Activated CD4-positive, alpha-beta T cell treated with anti-CD3 and anti-CD28 coated beads, Interleukin-2, amount 50 U/mL, for 4 hours (primary cell): ENCODE results near the gene CARD16.
"Not testable (repeated sequence)": the region's sequence is repeated elsewhere in the genome, so short reads cannot be mapped to it uniquely, and the experiment has no call there.

ENCODE experiments used
- DNase-seq, 2 experiments: peaks; one replicate each; pipeline ENCODE4 v3.0.0-alpha.2; 2020

The CARD16 gene

DNA sequence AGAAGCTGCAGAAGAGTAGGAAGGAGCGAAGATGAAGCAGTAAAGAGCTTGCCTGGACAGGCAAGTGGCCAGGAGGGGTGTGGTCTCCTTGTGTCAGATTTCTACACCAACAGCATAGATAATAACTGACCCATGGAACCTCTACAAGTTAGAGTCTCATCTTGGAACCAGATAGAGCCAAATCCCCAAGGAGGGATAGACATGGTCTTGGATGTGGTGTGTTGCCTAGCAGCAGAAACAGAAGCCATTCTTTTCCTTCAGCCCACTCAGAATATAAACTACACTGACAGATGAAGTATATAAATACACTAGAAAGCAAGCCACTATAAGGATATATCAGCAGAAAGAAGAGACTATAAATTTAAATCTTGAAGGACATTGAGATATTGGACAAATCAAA, 4.3 kb upstream of the CARD16 start:
- no peak for DNase-seq

DNA sequence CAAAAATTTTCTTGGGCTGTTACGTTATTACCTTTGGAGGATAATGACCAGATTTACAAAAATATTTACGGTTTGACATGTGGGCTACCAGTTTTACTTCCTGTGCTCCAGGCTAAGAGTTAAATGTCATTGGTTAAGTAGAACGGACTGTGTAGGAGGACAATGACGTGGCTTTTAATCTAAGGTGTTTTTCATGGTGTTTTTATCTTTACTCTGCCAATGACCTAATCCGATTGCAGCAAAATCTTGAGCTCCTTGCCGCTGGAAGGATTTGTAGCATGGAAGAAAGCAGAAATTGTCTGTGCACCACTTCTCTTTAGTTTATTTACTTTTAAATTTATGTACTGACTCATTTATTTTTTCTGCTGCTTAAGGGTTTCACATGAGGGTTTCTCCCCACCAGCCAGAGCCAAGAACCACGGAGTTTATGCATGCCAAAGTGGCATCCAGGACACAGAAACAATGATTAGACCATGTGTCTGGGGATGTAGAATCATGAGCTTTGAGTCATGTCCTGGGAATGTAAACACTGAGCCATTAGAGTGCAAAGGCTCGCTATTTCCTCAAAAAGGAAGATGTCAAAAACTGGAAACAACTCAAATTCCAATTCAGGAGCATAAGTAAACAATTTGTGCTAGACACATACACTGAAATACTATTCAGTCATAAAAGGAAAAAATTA, 1.9 kb upstream of the CARD16 start:
- DNase-seq = no peak

DNA sequence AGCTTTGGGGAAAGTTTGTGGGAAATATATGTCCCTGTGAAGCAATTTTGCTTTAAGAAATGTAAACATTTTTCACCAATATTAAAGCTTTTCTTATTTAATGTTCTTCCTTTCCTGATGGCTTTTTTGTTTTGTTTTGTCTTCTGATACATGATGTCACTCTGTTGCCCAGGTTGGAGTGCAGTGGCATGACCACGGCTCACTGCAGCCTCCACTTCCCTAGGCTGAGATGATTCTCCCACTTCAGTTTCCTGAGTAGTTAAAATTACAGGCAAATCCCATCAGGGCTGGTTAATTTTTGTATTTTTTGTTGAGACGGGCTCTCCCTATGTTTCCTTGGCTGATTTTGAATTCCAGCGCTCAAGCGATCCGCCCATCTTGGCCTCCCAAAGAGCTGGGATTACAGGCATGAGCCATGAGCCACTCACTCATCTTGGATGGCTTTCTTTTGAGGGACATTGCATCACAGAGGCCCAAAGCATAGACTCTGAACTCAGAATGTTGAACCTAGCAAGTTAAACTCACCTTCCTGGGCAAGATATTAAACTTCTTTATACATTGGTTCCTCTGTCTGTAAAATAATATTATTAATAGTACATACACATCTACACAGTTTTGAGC, 651 bp upstream of the CARD16 start:
- DNase-seq = no peak

DNA sequence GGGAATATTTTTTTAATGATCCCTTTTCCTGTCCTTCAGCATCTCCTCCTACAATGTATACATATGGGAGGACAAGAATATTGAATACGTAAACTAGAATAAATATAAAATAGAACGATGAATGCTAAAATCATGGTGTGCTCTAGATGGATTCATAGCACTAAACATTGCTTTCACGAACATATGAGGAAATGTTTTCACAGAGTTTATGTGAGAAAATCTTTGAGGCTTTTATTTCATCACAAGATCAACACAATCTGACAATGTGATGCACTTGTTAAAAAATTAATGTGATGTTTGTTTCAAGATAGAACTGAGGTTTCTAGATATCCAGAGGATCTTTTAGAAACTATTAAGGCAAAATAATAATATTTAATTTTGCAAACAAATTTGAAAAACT, 3.0 kb downstream of the CARD16 start:
- no peak for DNase-seq

DNA sequence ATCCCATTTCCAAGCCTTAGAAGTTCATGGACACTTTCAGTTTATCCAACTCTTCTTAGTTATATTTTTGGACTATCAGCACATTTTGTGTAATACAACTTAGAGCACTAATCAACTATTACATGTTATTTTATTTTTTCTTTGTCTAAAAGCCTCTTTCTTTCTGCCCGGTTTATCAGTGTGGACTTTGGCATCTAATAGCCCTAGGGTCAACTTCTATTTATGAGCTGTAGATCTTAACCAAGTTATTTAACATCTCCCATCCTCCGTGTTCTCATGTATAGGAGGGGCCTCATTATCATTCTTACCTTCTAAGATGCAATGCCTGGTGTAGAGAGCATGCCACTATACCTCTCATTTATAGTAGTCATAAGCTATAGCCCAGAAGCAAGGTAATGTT, 4.4 kb downstream of the CARD16 start:
- no peak for DNase-seq

DNA sequence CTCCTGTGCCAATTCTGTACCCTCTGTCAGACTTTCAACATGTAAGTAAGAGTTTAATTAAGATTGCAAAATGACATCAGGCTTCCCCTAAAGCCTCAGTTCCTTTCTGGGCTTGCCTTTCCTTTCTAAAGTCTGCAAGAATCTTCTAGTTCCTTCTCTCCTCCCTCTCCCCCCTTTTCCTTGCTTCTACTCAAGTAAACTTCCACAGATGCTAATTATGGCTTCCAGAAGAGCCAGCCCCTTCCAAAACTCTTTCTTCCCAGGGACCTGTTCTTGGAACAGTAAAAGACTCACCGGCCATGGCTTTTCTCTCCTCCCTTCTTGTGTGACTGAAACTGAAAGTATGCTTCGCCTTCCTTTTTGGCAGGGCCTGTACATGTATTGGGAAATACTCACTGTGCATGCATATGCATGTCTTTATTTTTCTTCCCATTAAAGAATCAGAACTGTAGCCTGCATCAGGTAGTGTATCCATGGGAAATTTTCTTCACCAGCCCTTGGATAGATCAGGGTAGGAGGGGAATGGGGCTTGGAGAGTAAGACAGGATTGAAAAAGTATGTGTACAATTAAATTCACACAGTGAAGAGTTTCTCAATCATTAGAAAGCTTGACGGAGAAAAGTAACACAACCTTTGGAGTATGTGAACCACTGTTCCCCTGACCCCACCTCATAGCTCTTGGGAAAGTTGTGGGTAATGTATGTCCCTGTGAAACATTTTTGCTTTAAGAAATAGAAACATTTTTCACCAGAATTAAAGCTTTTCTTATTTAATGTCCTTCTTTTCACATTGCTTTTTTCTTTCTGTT, 10.1 kb downstream of the CARD16 start, which contains the start of gene CASP1:
Gene CASP1 (minus strand): TSS at position 332 of the 808 bp plus-strand sequence. CDS start 31 bp downstream, at position 301.
- DNase-seq = peak; percentile 9 to 16

DNA sequence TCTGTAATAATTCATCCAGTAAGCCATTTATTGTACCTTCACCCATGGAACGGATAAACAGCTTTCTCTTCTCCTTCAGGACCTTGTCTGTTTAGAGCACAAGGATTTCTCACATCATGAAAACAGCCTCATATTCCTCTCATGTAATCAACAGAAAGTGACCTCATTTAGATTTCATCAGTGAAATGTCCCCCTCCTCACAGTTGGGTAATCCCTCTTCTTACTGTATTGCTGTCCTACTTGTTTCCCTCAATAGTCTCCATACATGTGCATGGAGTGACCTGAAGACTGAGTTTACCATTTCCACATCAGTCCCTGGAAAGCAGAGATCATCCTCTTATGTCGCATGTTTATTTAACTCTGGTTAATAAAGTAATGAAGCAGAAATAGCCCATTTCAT, 10.7 kb downstream of the CARD16 start:
- DNase-seq = not testable (repeated sequence)

DNA sequence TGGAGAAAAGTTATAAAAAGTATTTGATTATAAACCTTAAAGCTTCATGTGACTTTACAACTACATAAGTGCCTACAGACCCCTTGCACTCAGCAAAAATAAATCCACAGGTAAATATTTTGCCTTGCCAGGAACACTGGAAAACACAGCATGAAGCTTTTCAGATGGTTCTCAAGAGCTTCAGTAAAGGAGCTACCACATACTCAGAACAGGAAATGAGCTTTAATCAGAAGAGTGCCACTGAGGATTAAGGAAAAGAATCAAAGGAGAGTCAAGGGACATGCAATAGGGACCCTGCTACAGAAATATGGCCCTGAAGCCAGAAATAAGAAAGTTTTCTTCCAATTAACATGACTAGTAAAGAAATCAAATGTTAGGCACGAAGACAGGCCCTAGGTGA, 11.4 kb downstream of the CARD16 start:
- no peak for DNase-seq

DNA sequence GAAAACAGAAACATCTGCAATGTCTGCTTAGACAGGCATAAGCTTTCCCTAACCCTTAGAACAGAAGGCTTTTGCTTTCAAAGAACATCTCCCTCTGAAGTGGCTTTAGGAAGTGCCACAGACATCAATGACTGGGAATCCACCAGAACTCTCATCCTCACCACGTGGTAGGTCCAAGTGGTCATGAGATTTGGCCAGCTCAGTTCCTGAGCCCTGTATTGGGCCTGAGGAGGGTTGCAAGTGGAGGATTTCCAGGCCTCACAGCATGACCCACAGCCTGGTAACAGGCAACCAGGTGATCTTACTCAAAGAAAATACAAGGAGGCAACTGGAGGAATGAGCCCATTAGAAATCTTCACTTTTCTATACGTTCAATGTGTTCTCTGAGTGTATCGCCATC, 11.8 kb downstream of the CARD16 start:
- DNase-seq = no peak

DNA sequence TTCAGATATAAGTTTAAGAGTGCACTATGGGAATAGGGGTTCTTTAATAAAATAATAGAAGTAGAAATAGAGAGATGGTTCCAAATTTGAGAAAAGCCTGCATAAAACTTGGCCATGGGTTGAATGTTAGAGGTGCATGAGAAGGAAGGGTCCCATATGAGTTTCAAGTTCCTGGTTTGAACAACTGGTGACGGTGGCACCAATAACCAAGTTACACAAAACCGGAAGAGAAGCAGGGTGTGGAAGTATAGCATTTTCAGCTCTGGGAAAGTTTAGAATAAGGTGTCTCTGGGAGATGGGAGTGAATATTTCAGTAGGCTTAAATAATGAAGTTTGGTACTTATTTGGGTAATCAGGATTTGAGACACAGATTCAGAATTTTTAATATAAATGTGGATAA, 12.6 kb downstream of the CARD16 start:
- no peak for DNase-seq

DNA sequence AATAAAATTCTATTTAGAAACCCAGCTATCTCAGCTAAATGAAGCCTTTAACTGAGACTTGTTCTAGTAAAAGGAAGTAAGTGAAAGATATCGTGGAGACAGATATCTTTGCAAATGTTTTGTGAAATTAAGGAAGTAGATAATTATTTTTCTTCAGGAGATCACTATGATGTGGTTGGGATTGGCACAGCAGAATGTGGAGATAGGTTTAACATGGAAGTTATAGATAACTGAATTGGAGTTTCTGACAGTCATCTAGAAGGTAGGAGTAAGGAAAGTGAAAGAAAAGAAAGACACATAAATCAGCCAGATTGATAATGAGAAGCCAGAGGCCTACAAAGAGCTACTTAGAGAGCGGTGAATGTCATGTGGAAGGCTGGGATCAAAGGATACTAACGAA, 17.5 kb downstream of the CARD16 start:
- no peak for DNase-seq

DNA sequence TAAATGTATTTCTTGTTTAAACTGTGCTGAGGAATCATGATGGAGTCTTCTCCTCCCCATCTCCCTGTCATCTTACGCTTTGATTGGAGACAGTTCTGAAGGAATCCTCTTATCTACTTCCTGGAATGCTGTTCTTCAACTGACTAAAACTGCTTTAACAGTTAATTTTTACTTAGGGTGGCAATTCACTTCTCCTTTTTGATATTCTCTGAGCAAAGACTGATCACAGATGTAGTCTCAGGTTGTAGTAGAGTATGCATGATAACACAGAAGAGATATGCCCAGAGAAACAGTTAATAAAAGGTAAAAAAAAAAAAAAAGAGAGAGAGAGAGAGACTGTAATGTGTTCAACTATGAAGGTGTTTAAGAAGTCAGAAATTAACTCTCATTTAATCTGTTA, 20.7 kb downstream of the CARD16 start:
- no peak for DNase-seq

DNA sequence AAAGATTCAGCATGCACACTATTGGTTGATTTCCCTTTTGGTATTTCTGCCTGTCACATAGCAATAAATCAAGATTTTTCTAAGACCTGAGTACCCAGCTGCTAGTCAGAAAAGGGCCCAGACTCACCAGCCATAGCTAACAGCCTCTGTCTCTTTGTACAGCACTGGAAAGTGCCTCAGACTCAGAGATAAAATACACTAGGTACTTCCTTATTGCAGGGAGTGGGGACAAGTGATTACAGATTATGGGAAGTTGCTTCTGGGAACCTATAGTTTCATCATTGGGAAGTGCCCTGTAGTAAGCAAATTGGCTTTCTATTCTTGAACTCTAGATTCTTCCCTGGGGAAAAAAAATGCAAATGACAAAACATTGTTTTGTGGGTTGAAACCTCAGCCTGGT, 22.1 kb downstream of the CARD16 start, which contains the start of gene CASP5:
Gene CASP5 (minus strand): TSS at position 166 of the 400 bp plus-strand sequence. CDS start 32 bp downstream, at position 134.
- no peak for DNase-seq

DNA sequence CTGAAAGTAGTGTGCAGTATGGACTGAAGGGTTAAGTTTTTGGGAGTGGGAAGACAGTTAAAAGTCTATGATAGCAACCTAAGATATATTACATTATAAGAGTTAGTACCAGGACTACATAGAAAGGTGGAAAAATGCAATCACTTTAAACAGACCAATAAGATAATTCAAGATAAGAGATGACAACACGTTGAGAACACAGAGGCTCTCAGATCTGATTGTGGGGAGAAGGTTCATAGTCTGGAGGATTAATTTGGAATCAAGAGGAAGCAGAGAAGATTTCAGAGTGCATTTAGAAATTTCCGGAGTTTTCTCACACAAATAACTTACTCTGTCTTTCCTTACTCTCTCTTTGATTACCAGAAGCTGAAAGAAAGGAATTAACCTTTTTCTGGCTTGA, 22.6 kb downstream of the CARD16 start:
- no peak for DNase-seq

DNA sequence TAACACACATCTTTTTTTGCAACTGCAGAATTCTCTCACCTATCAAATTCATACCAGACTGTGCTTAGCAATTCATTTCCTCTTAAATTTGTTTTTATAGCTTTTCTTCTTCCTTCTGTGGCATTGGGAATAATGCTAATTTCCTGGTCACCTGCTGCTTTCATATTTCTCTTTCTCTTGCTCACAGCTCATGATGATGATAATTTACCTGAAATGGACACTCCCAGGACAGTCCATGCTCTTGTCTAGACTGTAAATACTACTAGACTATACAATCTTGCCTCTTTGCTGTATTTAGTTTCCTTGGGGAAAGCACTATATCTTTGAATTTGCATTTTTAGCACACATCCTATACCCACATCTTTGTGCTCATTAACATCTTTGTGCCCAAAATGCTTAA, 37.7 kb downstream of the CARD16 start:
- no peak for DNase-seq

DNA sequence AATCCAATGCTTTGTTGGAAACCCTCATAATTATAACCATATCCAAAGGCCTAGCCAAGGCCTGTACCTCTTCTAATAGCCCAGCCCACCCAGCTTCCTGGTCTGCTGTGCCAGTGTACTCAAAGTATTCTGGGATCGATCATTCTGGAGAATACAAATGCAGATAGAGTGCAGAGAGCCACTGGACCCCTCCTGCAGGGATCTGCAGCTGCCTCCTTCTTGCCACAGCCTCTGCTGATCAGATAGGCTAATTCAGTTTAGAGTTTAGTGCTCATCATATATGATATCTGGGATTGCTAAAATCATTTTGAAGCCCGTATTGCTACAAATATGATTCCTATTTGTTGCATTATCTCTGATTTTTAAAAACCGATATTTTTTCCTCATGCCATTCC, 39.7 kb downstream of the CARD16 start:
- DNase-seq = no peak

DNA sequence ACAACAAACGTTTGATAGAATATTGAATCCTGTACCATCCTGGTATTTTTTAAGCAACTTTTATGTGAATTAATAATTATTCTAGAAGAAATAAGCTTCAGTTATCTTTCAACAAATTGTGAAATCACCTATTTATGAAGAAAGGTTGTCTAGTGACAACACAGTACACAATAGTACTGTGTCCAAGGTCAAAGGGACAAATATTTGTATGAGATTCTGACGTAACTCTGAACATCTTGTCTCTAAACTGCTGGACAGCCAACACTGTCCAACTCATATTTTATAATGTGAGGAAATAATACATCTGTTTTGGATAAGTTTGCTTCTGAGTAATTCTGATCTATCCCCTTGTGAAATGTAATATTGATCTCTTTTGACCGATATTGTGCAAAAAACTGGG, 41.1 kb downstream of the CARD16 start:
- DNase-seq = no peak

DNA sequence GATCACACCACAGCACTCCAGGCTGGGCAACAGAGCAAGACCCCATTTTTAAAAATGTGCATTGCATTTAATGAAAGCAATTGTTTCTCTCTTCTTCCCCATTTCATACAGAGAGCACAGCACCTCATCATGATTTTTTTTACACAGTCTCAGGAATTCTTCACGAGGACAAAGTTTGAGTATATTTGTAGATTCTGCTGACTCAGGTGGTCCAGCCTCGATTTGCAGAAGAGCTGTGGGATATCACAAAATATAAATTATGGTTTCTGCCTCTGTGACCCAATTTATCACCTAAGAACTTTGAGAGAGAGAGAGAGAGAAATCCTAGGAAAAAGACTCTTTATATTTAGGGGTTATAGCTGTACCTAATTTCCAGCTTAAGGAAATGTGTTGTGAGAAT, 42.0 kb downstream of the CARD16 start:
- no peak for DNase-seq

DNA sequence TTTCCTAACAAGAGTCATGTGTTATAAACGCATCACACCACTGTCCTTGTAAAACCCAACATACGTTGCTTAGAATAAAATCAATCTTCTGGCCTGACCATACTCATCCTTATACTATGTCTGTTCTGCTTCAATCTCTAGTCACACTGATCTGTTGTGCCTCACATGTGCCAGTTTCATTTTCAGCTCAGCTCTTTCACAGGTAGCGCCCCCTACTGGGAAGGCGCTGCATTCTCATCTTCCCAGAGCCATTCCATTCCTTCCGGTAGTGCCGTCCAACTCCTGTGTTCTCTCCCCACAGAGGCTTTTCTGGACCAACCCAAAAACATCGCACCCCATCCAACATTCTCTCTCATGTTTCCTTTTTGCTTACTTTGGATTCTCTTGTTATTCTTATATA, 44.3 kb downstream of the CARD16 start:
- peak; percentile 40 for DNase-seq

DNA sequence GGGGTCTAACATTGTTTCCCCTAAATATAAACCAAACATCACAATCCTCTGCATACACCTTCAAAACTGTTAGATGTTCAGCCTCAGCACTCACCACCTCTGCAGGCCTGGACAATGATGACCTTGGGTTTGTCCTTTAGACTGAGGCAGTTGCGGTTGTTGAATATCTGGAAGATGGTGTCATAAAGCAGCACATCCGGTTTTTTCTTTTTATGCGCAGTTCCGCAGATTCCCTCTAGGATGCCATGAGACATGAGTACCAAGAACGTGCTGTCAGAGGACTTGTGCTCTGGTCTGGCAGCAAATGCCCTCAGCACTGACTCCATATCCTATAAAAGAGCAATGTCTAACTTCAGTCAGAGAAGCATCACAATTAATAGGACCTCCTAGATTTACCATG, 45.0 kb downstream of the CARD16 start:
- DNase-seq = no peak

DNA sequence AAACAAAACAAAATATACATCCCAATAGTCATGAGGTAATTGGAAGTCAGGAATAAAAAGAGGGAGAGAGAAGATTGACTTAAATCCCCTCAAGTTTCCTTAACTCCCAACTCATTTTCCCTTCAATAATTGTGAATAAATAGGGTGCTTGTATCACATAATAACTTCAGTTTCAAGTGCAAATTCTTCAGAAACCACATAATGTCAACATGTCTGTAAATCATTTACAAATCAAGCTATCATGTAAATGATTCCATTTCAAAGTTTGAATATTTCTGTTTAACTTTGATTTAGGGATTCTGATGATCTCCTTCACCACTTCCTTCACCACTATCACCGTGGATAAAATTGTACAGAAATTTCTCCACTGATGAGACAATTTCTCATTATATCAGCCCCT, 45.4 kb downstream of the CARD16 start:
- no peak for DNase-seq

DNA sequence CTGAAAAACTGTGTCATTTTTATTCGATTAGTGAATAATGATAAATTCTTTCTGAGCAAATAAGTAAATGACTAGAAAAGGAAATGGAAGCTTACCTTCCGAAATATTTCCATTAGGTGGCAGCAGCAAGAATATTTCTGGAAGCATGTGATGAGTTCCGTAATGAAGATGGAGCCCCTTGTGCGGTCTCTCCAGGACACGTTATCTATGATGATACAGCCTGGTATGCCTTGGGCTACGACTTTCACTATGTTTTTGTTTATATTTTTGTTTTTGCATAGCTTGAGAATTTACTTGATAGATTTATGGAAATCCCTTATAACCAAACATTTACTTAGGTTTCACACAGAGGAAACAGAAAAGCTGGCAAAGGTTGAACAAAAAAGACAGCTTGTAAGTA, 47.8 kb downstream of the CARD16 start:
- no peak for DNase-seq

DNA sequence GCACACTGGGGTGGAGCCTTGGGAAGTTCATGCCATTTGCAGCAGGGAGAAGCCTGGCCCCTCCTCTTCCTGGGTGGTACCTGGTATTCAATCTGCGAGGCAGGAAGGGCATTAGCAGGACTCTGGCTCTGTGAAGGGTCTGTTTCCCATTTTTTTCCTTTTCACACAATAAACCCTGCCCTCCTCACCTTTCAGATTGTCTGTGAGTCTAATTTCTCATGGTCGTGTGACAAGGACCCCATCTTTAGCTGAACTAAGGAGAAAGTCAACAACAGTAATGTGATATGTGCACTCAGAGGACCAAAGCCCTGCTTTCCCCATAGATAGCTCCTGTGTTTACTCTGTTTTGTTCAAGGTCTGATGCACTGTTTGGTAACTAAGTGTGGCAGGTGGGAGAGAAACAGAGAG, 50.1 kb downstream of the CARD16 start:
- no peak for DNase-seq

DNA sequence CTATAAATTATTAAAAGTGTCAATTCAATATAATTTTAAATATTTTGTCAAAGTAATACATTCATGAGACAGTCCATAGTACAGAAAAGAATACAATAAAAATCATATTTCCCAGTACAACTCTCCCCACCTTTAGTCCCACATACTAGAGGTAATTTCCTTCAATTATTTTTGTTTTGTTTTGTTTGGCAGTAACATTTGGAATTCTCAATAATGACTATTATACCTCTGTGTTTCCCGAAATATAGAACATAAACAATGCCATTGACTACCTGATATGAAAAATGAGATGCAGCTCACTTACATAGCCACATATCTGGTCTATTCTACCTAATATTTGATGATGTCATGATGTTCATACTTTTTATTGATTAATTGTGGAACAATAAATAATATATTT, 52.4 kb downstream of the CARD16 start:
- DNase-seq = no peak
